Measurements from ENCODE around the gene FRY.
A peak's percentile ranks its signal among the peaks of the same experiment; 100 is the strongest.

Gene FRY

DNA sequence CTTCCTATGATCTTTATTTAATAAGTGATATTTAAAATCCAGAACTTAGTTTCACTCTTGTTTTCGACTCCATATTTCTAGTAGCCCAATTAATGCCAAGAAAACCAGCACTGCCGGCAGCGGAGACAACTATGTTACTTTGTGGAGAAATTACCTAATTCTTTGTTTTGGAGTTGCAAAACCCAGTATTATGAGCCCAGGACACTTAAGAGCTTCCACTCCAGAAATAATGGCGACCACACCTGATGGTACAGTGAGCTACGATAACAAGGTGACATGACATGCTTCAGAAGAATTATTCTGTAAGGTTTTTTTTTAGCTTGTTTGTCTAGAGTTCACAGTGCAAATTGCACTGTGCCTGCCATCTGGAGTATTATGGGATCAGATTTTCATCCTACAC is 147.2 kb downstream of the FRY start:
- DNase-seq, result no peak

DNA sequence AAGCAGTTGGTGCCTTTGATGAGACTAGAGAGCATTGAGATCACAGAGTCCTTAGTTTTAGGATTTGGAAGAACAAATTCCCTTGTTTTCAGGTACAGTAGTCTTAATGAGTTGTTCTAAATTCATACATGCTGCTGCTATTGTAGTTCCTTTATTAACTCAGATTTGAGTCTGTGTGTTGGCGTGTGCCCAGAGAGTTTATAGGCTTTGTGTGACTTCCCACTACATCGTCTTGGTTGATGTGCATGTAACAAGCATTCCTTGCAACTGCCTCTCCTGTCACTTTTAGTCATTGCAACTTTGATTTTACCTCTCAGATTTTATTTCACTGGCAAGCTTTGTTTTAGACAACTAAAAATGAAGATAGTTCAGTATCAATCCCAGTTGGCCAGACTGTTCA is 148.1 kb downstream of the FRY start:
- DNase-seq, result no peak

DNA sequence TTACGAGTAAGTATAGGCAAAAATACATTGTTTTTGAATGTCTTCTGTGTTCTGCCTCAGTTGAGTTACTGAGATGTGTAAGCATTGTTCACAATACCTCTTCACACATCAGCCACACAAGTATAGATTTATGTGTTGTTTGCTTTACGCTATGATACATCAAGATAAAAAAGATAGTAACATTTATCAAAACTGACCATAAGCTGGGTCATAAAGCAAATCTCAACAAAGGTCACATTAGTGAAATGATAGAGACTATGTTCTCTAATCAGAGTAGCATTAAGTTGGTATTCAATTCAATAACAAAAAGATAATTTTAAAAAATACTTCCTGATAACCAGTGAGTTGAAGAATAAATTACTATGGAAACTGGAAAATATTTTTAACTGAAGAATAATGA is 156.1 kb downstream of the FRY start:
- DNase-seq, result no peak

DNA sequence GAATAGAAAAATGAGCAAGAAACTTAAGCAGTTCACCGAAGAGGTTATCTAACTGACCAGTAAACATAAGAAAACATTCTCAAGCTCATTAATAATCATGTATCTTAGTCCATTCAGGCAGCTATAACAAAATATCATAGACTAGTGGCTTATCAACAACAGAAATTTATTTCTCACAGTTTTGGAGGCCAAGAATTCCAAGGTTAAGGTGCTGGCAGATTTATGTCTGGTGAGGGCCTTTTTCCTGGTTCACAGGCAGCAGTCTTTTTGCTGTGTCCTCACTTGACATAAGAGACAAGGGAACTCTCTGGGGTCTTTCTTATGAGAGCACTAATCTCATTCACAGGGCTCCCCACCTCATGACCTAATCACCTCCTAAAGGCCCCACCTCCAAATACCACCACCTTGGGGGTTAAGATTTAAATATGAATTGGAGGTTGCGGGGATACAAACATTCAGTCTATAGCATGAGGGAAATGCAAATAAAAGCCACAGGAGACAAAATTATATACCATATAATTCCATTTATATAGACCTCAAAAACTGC is 160.0 kb downstream of the FRY start:
- DNase-seq, result no peak

- DNase-seq, result no peak
Measured at GRCh38 chr13:32195713-32196112, 164.1 kb downstream of the FRY start.

DNA sequence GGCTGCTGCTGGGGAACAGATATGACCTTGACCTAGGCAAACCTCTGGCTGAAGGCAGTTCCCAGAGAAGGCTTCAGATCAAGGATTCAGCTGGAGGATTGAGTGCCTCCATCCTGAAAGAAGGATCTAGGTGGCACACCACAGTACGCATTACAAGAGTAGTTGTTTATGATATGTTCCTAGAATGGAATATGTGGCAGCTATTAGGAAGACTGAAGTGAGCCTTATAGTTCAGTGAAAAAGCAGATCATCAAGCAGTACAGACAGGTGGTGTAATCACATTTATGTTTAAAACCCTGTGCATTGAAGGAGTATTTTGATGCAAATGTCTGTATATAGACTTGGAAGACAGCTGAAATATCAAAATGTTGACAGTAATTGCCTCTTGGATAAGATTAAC is 167.6 kb downstream of the FRY start:
- no peak for DNase-seq

- DNase-seq, result no peak
Measured at GRCh38 chr13:32200741-32201140, 169.2 kb downstream of the FRY start.

DNA sequence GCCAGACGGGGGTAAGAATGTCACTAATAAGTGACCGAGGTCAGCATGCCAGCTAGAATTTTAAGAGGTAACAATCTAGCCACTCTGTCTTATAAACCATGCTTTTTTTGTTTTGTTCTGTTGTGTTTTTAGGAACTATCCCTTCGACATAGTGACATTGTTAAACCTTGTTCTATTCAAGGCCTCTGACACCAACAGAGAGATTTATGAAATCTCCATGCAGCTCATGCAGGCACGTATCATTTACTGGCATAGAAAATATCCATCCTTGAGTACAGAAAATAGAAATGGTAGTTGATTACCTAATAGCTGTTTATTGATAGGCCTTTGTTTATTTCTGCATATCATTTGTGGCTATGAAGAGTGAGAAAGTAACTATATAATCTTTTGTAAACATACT is 170.2 kb downstream of the FRY start:
- DNase-seq, result no peak

GRCh38 chr13:32202268-32202667 is 170.7 kb downstream of the FRY start:
- no peak for DNase-seq

DNA sequence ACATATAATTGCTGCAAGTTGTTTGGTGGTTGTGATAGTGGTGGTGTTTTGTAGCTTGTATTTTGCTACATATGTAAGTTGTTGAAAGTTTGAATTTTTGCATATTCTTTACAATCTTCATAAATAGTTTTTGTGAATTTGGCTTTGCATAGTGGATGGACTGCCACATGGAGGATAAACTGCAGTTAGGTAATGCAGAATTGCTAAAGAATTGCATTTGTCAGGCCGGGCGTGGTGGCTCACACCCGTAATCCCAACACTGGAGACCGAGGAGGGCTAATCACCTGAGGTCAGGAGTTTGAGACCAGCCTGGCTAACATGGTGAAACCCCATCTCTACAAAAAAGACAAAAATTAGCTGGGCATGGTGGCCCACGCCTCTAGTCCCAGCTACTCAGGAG is 171.6 kb downstream of the FRY start:
- DNase-seq, result no peak

DNA sequence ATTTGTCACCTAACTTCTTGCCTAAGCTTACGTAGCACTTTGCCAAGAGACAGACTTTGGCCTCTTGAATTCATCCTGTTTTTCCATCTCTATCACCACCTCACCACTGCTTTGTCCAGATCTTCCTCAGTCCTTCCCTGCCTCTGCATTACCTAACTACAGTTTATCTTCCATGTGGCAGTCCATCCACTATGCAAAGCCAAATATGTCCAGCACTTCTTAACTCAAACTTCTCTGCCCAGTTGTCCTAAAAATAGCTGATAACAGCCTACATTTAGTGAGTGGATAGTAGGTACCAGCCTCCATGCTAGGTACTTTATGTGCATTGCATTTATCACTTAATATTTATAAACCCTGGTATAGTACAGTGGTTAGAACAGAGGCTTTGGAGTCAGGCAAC is 172.2 kb downstream of the FRY start:
- no peak for DNase-seq

DNA sequence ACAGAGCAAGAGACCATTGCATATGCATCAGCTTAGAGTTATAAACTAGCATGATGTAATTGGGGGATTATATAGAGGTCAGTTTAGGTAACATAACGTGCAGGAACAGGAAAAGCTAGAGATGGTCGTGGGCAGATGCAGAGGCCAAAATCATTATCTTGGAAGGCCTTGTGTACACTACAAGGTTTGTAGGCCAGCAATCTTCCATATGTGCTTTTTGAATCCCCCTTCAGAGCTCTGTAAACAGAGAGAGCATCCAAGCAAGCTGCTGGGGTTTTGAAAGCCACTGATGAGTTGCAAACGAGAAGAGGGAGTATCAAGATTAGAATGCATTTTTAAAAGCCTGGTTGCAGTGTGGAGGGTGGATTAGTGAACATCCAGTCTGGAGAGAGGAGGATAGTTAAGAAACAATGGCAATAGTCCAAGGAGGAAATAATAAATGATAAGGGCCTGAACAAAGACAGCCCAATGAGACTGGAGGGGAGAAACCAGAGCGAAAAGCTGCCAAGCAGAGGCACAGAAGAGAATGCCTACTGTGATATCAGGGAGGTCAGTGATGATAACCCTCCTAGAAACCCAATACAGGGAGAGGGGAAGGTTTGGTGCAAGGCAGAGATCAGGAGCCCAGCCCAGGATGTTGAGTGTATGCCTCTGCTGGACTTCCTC is 174.0 kb downstream of the FRY start:
- DNase-seq, result no peak

- no peak for DNase-seq
Measured at GRCh38 chr13:32206097-32206740, 174.6 kb downstream of the FRY start.

GRCh38 chr13:32208860-32209259 is 177.3 kb downstream of the FRY start:
- DNase-seq, result no peak

DNA sequence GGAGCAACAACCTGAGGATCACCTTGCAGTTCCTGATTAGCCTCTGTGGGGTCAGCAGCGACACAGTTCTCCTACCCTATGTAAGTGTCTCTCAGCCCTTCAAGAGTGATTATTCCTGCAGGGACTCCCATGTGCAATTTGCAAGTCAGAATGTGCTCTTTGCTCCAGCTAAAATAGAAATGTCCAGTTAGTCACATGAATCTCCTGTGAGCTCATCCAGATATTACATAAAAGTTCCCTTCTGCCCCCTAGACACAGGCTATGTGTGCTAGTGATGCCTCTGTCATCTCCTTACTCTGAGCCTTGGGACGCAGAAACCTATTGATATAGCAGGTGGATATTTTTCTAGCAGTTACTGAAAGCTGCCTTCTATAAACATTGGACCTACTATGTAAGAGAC is 178.1 kb downstream of the FRY start:
- DNase-seq, result no peak

GRCh38 chr13:32210101-32210500 is 178.5 kb downstream of the FRY start:
- no peak for DNase-seq

- DNase-seq, result peak; percentile 47
Measured at GRCh38 chr13:32211813-32212212, 180.2 kb downstream of the FRY start.

DNA sequence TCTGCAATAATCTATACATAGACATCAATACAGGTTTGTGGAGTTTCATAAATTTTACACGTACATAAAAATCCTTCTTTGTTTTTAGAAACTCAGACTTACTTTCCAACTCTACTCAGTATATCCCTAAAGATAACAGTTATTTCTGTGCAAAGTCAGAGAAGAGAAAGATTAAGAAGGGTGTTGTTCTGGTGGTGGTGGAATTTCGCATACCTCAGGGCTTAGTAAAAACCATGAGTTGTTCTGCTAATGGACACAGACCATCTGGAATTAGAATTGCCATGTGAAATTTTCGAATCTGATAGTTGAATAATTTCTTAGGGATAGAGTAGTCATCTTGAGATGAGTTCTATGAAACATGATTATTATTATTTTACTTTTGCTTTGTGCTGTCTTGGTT is 180.8 kb downstream of the FRY start:
- DNase-seq, result no peak

- no peak for DNase-seq
Measured at GRCh38 chr13:32213626-32214025, 182.1 kb downstream of the FRY start.

DNA sequence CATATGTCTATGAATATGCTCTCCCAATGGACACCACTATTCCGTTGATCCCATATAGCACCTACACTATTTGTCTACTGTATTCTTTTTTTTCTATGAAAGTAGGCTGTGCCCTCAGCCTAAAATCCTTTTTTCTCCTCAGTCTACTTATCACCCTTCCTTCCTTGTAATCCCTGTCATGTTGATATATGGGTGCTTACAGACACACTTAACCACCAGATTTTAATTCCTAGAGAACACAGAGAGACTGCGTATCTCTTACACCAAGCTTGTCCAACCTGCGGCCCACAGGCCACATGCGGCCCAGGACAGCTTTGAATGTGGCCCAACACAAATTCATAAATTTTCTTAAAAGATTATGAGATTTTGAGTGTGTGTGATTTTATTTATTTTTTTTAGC is 182.5 kb downstream of the FRY start:
- no peak for DNase-seq

- no peak for DNase-seq
Measured at GRCh38 chr13:32216281-32216680, 184.7 kb downstream of the FRY start.

GRCh38 chr13:32222046-32222676 is 190.6 kb downstream of the FRY start:
- no peak for DNase-seq

DNA sequence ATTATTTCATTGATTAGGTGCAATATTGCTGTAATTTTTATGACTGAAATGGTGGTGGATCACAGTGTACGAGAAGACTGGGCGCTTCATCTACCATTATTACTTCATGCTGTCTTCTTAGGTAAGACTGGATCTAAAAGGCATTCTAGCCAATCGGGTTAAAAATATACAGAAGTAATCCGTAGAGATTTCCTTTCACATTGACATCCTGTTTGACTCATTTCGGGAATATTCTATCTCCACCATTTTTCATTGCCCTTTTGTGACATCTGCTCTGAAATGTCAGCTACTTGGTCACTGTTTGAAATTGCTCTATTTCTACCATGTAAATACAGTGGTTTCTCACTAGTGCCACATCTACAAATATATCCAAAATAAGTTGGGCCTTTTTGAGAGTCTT is 193.3 kb downstream of the FRY start:
- no peak for DNase-seq

DNA sequence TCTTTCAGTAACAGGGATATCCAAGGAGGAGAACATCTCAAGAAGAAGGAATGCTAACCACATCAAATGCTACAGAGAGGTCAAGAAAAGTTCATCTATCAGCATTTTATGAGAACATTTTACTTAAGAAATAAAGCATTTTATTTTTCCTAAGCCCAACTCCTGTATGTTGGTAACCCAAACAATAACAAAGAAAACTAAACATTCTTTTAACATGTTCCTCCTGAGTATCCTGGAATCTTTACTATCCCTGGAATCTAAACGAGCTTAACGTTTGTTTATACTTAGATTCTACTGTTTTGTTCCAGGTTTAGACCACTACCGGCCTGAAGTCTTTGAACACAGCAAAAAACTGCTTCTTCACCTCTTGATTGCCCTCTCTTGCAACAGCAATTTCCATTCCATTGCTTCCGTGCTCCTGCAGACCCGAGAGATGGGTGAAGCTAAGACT is 193.9 kb downstream of the FRY start:
- DNase-seq, result no peak
